ENCODE measurements around the gene DTL. TPM values are rescaled to one million over a fixed set of nuclear protein-coding genes. Genes with fewer than 3 reads are reported as not detected.
A peak's percentile ranks its signal among the peaks of the same experiment; 100 is the strongest.

The DTL gene
- polyA plus RNA-seq, 3 donors, result 19.0 to 23.7 (median 23.1) TPM

DNA sequence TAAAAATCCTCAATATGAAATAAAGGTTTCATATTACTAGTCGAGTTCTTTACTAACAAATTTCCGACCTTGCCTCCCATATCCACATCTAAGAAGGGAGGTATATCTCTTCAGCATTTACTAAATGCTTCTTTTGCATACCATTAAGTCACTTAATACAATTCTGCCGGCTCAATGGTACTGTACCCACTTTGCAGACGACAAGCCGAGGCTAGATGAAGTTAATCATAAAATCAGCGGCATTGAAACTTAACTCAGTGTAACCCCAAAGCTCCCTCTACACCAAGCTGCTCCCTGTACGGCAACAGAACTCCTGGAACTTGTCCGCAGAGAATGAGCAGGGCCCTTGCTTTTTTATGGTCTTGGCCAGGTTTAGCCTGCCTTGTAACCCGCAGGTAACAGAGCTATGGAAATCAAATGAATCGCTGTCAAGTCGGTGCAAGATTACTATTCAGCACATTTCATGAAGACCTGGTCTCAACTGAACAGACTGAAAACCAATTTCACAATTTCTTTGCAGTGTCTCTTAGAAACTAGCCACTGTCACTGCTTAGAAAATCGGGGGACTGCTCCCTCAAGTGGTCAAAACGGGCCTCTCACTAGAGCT, 929 bp upstream of the DTL start:
- peak in 1 of 3 donors; percentile 95 for DNase-seq (ENCODE audit: low read depth in 3 of 3, low spot score in 2 of 3)

DNA sequence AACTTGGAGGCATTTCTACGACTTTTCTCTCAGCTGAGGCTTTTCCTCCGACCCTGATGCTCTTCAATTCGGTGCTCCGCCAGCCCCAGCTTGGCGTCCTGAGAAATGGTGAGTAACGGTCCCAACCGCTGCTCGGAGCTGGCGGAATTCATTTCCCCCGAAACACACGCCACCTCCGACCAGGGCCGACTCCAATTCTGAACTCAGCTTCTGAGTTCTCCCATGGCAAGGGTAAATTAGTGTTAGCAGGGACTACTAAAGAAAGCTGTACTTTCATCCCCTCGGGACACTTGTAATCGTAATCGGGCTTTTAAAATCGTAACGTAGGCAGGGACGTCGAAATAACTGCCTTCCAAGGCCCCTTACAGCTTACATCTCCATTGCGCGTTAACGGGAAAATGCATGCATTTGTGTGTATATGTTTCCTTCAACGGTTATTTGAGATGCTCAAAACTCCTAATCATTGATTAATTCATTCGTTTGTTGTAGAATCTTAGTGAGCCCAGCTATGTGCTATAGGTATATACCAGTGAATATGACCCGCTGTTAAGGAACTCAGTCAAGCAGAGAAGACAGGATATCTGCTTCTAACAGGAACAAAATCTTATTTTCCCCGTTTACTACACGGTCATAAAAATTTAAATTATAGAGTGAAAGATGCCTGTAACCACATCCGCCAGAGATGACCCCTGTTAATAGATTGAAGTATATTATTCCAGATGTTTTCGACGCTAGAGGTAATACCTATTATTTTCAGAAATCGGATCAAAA, 472 bp downstream of the DTL start:
- peak in 1 of 3 donors; percentile 31 for DNase-seq (ENCODE audit: low read depth in 3 of 3, low spot score in 2 of 3)

DNA sequence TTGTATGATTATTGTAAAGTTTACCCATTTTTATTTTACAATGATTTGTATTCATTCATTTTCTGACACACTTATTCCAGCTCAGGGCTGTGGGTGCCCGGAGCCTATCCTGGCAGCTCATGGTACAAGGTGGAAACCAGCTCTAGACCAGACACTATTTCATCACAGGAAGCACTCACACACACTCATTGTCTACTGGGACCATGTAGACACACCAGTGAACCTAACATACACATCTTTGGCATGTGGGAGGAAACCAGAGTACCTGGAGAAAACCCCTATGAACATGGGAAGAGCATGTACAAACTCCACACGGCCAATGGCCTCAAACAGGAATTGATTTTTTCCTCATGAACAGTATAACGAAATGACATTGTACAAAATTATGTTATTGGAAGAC, 2.4 kb downstream of the DTL start:
- DNase-seq (ENCODE audit: low read depth in 3 of 3, low spot score in 2 of 3), result no peak

DNA sequence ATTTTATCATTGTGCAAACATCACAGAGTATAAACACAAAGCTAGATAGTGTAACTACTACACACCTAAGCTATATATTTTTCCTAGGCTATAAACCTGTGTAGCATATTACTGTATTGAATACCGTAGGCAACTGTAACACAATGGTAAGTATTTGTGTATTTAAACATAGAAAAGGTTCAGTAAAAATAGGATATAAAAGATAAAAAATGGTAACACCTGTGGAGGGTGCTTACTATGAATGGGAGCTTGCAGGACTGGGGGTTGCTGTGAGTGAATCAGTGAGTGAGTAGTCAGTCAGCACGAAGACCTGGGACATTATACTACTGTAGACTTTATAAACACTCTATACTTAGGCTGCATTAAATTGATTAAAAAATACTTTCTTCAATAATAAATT, 4.1 kb downstream of the DTL start:
- DNase-seq (ENCODE audit: low read depth in 3 of 3, low spot score in 2 of 3), result no peak

DNA sequence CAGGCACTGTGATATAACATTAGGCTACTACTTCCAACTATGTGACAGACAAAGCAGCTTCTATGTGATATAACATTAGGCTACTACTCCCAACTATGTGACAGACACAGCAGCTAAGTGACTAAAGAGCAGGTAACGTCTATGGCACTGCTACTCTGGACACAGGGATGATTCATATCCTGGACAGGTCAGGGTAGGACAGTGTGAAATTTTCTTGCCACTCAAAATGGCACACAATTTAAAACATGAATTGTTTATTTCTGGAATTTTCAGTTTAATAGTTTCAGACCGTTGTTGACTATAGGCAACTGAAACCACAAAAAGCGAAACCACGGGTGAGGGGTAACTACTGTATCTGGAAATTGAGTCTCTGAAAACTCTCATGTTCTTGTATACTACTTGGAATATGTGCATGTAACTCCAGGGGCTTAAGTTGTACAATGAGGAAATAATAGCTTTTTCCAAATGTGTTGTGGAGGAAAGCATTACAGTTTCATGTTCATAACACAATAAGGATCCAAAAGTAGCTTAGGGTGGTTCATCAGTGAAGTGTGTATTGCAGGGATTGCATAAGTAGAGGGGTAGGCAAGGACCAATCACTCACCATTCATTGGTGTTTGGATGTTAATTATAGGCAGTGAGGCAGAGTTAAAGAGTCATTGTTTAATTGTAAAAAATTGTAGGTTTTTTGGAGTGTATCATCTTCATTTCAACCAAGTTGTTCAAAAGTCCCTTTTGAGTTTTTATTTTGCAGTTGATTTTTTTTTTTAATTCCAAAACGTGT, 5.3 kb downstream of the DTL start:
- no peak for DNase-seq (ENCODE audit: low read depth in 3 of 3, low spot score in 2 of 3)

DNA sequence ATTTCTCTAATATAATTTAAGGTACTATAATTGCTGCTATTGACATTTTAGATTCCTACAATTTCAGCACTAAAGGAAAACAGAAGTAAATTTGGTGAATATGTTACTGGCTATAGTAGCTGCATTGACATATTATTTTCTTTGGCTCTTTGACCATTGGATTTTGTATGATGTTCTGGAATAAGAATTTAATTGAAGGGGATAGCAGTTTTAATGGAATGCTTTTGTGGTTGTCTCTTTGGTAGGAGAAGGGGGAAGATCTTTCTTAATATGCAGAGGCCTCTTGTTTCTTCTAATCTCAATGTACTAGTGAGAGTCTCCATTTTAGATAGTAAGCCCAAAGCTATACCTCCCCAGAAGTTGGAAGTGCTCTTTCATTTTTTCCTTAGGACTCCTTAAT, 6.9 kb downstream of the DTL start:
- DNase-seq (ENCODE audit: low read depth in 3 of 3, low spot score in 2 of 3), result no peak

DNA sequence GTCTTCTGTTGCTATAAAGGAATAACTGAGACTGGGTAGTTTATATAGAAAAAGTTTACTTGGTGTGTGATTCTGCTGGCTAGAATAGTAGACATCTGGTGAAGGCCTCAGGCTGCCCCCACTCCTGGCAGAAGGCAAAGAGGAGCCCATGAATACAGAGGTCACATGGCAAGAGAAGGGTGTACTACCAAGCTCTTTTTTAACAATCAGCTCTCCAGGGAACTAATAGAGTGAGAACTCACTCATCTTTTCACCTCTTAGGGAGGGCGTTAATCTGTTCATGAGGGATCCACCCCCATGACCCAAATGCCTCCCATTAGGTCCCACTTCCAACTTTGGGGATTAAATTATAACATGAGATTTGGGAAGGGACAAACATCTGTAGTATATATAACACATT, 9.3 kb downstream of the DTL start:
- DNase-seq (ENCODE audit: low read depth in 3 of 3, low spot score in 2 of 3), result no peak

DNA sequence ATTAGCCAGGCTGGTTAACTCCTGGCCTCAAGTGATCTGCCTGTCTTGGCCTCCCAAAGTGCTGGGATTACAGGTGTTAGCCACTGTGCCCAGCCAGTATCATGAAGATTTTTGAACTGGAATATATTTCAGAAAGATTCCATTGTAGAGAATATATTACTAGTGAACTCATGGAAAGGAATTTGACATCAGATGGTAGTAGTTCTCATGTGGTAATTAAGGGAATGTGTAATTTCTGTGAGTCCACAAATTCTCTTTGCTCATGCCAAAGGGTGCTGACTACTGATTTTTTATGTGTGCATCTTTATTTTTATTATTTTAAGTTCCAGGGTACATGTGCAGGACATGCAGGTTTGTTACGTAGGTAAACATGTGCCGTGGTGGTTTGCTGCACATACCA, 10.4 kb downstream of the DTL start:
- DNase-seq (ENCODE audit: low read depth in 3 of 3, low spot score in 2 of 3), result no peak

DNA sequence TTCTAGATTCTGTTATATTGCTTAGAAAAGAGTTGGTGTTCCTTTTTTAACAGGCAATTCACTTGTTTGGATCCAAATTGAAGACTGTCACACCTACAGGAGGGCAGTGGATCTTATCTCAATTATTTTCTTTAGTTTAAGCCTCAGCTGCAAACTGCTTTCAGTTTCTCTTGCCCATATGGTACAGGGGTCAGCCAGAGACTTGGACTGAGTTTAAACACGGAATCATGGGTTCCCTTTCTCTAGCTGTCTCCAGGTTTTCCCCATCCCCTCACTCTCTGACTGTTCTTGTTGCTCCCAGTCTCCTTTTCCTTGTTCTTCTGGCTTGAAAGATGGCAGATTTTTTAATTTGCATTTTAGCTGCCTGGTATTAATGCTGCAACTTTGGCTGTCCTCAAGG, 18.4 kb downstream of the DTL start:
- DNase-seq (ENCODE audit: low read depth in 3 of 3, low spot score in 2 of 3), result no peak

DNA sequence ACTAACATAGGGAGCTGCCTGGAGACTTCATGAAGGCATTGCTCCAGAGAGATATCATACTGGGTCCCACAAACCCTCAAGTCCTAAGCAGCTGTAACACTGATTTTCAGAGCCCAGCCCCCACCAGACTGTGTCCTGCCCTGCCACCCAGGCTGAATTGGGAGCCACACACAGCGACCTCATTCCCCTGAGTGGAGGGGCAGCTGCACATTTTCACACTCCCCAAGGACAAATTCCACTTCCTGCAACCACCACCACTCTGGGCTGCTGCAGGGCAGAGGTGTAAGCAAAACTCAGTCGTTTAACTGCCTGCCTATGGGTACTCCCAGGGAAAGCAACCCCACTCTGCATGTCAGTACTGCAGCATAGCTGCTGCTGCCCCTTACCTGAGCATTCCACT, 19.8 kb downstream of the DTL start:
- DNase-seq (ENCODE audit: low read depth in 3 of 3, low spot score in 2 of 3), result no peak

DNA sequence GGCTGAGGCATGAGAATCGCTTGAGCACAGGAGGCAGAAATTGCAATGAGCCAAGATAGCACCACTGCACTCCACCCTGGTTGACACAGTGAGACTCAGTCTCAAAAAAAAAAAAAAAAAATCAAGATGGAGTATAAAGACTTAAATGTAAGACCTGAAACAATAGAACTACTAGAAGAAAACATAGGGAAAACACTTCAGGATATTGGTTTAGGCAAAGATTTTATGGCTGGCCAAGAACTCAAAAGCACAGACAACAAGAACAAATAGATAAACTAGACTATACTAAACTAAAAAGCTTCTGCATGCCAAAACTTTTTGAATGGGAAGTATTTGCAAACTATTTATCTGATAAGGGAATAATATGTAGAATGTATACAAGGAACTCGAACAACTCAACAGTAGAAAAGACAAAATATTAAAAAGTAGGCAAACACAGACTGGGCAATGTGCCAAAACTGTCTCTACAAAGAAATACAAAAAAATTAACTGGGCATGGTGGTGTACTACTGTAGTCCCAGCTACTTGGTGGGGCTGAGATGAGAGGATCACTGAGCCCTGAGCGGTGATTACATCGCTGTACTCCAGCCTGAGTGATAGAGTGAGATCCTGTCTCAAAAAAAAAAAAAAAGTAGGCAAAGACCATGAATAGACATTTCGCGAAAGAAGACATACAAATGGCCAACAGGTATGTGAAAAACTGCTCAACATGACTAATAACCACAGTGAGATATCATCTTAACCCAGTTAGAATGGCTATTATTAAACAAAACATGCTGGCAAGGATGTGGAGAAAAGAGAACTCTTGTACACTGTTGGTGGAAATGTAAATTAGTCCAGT, 25.3 kb downstream of the DTL start:
- no peak for DNase-seq (ENCODE audit: low read depth in 3 of 3, low spot score in 2 of 3)

DNA sequence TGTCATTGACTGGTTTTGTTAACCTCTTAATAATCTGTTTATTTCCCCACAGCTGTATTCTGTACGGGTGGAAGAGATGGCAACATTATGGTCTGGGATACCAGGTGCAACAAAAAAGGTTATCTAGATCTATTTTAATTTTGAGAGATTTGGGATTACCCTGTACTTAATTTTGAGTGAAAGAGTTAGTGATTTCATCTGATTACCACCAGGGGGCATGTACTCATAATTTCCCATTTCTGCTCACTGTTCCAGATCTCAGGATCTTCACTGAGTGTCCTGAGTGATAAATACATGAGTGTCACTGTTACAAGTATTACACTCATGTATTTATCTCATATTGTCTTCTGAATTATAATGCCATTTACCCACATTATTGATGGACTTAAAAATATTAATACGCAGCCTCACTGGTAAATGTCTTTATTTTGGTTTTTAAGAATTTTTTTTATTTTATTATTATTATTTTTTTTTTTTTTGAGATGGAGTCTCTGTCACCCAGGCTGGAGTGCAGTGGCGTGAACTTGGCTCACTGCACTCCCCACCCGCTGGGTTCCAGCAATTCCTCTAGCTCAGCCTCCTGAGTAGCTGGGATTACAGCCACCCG, 27.4 kb downstream of the DTL start:
- DNase-seq (ENCODE audit: low read depth in 3 of 3, low spot score in 2 of 3), result peak in 1 of 3 donors; percentile 10

DNA sequence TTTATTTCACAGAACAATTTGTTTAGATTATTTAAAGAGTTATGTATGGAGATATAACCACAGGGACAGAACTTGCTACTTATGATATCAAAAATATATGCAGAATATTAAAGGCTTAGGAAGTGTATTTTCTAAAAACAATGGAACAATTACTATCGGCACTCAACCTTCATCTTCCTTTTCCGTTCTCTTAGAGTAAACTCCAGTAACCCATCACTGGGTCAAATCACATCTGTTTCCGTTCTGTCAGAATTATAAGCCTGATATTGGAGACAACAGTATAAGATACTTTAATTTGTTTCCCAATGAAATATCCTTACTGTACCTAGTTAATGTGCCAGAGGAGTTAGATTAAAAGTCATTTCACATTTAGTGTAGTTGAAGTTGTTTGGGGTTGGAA, 32.2 kb downstream of the DTL start:
- no peak for DNase-seq (ENCODE audit: low read depth in 3 of 3, low spot score in 2 of 3)

DNA sequence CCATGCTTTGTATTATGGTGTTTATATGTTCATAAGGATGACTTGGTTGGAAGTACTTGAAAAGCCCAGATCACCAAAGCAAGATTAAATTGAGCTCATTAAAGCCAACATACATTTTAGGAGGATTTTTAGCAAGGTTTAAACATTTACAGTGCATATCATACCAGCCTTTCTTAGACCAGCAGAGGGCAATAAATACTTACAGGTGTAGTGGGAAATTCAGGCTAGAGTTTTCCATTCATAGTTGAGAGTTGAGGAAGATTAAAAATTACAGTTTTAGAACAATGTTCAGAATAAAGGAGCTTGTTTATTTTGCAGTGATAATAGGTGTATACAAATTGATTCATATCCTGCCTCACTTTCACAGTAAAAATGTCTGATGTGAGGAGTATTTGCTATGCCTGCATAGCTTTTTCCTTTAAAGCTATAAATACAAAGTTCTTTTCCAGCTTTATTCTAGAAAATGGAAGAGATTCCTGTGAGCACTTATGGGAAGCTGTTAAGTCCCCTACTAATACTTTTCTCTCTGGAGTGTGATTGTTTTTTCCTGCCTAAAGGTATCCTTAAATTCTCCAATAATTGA, 35.3 kb downstream of the DTL start:
- DNase-seq (ENCODE audit: low read depth in 3 of 3, low spot score in 2 of 3), result peak in 1 of 3 donors; percentile 19

DNA sequence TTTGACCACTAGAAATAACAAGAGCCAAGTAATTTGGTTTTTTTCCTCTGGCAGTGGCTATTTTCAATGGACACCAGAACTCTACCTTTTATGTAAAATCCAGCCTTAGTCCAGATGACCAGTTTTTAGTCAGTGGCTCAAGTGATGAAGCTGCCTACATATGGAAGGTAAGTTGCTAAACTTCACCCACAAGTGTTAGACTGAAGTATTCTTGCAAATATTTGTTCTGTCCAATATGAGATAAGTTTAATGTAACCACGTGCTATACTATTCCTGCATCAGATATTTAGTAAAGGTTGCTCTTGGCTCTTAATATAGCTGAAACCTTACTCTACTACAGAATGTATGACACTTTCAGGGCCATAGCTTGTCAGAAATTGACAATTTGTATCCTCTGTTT, 36.5 kb downstream of the DTL start:
- DNase-seq (ENCODE audit: low read depth in 3 of 3, low spot score in 2 of 3), result no peak

DNA sequence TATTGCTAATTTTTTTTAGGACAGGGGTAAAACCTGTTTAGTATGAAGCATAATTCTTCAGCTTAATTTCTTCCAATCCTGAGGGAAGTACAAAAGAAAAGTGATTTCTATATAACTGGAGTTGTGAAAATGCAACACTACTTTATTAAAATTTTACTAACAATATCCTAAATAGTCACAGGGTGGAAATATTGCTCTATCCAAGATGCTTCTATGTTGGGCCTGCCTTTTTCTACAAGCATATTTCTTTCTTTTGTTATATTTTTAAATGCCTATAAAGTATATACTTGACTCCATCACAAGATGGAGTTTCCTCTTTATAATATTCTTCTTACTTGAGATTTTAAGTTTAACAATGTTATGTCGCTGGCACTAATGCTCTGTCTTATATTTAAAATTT, 37.9 kb downstream of the DTL start:
- DNase-seq (ENCODE audit: low read depth in 3 of 3, low spot score in 2 of 3), result no peak

DNA sequence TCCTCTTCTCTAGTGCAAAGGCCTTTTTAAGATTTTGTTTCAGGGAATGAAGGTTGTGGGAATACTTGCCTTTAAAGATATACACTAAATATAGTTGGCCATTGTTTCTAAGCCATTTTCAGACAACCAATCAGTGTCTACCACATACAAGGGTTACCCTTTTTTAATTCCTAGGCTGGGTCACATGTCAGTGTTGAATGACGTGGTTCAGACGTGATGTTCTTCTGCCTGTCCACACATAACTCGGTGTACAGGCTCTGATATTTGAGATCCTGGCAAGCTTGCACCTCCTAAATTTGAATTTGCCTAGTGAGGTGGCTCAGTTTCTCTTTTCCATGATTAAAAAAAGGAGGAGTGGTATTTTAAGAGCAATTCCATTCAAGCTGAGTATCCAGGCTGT, 38.8 kb downstream of the DTL start:
- DNase-seq (ENCODE audit: low read depth in 3 of 3, low spot score in 2 of 3), result no peak

DNA sequence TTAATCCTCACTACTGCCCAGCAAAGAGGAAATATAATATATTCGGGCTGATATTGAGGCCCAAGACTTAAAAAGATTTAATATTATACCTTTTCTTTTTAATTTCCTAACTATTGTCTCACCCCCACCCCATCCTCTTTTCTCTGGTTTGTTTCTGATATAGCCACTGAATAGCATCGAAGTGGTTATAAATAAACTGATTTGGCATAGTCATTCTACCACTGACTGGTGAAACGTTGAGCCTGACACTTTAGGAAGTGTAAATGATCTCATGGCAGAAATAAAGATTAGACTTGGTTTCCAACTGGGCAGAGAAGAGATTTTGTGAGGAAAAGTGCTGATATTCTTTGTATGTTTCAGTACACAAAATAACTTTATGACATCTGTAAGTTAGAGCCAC, 39.3 kb downstream of the DTL start:
- DNase-seq (ENCODE audit: low read depth in 3 of 3, low spot score in 2 of 3), result no peak

DNA sequence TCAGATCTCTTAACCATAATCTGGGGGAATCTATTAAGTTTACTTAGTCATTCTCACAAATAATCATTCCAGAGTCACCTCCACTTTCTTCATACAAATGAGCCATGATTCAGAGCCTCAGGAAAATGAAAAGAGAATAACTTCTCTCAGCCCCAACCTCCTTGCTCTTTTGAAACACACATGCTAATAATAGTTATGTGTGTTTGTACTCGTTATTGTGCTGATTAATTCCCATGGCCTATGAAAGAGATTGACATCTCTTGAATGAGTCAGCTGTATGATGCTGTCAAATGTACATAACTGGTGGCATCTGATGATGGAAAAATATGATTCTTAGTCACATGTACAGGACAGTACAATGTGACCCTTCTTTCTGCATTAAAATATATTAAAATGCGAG, 41.5 kb downstream of the DTL start:
- DNase-seq (ENCODE audit: low read depth in 3 of 3, low spot score in 2 of 3), result no peak

DNA sequence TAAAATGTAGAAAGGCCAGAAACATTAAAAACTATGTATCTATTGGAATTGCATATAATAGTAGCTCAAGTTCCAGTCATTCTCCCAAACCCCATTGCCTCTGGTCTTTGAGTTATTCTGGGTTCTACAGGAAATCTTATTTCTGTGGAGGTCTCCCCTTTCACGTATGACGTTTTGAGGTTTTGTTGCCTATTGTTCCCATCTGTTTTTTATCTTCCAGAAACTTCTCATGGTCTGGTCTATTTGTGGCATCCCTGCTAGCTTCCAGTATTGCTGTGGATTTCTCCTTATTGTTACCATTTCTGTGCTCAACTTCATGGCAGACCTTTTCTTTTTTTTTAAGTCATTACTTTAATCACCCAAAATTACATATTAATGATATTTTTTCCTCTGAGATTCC, 43.3 kb downstream of the DTL start:
- DNase-seq (ENCODE audit: low read depth in 3 of 3, low spot score in 2 of 3), result no peak

Measured in right renal cortex interstitium (tissue), 3 donors.